HG02981 (cell line): Measurements from ENCODE around the gene FGFR2.
"Not testable (repeated sequence)": the region's sequence is repeated elsewhere in the genome, so short reads cannot be mapped to it uniquely, and the experiment has no call there.

ENCODE experiments used
- ATAC-seq: cut with Tn5 transposase; IDR thresholded peaks from one replicate; pipeline ENCODE4 v1.9.1; 2021; ENCODE audit warnings: mild to moderate bottlenecking, moderate library complexity; ENCODE audit not compliant: unreplicated experiment

FGFR2 gene

DNA sequence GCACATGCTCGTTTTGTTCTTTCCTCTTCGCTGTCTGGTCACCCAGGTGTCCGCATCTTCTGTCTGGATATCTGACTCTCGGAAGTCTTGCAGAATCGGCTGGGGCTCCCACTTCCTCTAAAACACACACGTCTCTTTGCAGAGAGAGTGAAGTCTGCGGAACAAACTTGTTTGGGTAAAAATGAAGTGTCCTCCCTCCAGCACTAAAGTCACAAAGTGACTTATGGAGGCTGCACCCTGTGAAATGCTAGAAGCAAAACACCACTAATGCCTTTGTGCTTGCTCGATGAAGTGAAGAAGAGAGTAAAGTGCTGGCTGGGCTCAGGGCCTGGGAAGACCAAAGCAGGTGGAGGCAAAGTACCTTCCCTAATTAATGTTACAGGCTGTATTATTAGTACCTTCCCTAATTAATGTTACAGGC, 71.4 kb downstream of the FGFR2 start:
- no peak for ATAC-seq

DNA sequence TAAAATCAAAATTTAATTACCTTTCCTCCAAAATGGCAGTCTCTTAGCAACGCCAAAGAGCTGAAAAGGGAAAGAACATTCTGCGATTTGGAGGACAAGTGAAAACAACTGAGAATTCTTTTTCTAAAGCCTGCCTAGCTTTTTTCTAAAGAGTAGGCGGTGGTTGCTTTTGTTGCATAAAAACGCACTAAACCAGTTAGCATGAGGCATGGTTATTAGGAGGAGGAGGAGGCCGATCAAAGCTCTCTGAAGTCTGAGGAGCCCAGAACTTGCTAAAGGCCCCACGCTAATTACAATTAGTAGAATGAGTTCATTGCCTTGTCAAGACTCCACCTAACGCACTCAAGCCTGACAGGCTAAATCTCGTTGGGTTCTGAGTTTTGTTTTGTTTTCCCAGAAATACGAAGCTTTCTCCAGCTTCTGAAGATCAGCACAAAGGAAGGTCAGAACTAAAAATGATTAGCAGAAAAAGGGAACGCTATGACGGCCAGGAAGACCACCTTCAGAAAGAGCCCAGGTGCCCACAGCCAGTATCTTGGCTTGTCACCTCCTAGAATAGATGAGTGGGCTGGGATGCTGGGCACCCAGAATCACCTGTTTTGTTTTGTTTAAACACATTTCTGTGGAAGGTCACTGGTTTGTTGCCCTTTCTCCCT, 72.0 kb downstream of the FGFR2 start:
- no peak for ATAC-seq

DNA sequence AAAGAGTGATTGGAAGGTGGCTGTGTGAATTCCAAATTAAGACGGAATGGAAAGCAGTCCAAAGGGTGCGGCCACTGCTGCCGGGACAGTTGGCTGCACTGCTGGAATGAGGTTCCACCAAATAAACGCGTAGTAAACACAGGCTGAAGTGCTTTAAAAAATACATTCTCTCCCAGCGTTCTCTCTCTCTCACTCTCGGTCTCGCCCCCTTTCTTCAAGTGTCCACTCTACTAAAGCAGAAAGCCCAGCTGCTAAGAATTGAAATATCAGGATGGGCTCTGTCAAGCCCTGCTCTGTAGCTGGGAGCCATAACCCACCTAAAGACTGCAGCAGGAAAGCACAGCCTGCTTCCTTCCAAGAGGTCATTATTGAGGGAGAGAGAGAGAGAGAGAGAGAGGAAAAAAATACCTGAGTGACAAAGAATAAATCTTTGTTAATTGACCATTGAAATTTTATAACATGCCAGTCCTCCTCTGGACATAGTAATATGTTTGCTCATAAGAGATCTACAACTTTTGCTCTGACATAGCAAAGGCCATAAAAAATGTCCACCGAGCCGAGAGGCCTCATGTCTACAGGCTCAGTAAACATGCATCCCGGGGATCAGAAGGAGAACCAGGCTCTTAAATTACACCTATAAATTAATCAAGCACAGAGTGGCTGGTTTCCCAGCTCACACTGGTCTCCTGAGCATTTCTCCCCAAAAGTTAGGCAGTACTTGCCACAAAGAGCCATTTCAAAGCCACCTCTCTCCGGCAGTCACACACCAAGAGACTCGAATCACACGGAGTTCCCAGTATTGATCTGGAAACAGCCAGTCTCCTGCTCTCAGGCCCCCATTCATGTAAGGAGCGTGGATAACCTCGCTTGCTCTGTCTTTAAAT, 72.8 kb downstream of the FGFR2 start:
- no peak for ATAC-seq

DNA sequence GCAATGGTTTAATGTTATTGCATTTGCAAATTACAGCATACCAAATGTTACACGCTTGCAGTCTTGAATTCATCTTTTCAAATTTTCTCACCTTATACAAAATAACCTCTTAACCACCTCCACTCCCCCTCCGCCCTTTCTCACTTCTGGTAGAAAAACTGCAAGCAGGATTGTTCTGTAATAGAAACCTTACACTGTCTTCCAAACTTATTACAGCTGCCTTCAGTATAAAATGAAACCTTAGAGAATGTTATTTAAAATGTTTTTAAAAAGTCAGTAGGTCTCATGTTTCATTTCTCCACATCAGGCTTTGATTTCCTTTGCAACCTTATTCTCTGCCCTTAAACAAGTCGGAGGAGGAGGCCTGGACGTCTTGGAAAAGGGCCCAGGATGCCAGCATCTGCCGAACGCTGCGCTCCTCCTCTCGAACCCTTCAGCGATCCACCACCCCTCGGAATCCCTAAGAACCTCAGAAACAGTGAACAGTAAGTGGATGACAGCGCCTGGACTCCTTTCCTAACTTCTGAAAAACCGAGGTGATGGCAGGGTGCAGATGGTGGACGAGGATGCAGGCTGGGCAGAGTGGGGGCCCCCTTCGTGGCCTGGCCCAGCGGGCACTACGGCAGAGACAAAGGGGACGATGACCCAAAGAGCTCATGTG, 74.0 kb downstream of the FGFR2 start:
- ATAC-seq, result no peak

DNA sequence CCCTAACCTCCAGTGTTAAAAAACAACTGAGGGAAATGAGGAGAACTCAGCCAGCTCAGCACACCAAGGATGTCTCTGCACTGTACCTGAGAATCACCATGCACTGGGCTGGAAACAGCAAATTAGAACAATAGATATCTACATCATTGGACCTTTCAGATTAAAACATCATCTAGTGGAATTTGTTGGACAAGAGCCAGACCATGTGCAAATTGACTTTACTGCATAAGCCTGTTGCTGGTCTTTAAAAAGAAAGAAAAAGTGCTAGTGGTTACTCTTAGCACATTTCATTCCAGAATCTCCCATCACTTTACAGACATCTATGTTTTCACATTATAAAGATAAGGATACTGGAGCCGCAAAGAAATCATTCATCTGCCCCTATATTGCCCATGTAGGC, 75.4 kb downstream of the FGFR2 start:
- no peak for ATAC-seq

DNA sequence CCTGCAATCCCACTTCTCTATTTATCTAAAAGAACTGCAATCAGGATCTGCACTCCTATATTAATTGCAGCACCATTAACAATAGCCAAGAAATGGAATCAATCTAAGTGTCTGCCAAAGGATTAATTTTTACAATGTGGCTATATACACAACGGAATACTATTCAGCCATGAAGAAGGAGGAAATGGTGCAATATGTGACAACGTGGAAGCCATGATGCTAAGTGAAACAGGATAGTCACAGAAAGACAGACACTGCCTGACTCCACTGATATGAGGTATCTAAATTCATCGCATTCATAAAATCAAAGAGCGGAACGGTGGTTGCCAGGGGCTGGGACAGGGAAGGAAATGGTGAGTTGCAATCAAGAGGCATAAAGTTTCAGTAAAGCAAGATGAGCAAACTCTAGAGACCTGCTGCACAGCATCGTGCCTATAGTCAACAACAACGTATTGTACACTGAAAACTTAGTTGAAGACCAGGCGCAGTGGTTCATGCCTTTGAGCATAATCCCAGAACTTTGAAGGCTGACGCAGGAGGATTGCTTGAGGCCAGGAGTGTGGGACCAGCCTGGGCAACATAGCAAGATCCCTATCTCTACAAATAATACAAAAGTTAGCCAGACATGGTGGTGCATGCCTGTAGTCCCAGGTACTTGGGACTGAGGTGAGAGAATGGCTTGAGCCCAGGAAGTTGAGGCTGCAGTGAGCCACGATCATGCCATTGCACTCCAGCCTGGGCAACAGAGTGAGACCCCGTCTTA, 76.3 kb downstream of the FGFR2 start:
- ATAC-seq, result no peak

DNA sequence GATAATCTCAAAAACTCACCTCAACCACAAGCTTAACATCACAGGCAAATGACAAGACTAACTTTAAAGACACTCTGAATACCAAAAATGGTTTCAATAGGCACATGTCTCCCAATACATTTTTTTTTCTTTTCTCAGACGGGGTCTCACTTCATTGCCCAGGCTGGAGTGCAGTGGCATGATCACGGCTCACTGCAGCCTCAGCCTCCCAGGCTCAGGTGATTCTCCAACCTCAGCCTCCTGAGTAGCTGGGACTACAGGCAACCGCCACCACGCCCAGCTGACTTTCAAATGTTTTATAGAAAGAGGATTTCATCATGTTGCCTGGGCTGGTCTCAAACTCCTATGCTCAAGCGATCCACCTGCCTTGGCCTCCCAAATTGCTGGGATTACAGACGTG, 77.7 kb downstream of the FGFR2 start:
- not testable (repeated sequence) for ATAC-seq

DNA sequence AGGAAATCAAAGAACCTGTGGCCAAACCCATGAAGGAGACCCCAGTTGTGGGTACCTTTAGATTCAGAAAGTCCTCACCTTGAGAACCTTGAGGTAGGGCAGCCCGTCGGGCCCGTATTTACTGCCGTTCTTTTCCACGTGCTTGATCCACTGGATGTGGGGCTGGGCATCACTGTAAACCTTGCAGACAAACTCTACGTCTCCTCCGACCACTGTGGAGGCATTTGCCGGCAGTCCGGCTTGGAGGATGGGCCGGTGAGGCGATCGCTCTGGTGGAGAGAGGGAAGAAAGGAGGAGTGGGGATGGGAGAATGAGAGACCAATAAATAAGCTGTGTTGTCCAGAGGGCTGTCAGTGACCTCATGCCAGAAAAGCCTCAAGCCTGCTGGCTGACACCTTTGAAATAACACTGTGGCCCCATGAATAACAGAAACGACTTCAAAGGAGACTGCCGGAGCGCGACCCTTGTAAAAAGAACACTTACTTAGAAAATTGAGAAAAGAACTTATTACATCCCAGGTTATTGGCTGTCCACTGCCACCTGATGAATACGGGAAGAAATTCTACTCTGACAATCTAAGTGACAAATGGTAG, 78.2 kb downstream of the FGFR2 start:
- no peak for ATAC-seq

DNA sequence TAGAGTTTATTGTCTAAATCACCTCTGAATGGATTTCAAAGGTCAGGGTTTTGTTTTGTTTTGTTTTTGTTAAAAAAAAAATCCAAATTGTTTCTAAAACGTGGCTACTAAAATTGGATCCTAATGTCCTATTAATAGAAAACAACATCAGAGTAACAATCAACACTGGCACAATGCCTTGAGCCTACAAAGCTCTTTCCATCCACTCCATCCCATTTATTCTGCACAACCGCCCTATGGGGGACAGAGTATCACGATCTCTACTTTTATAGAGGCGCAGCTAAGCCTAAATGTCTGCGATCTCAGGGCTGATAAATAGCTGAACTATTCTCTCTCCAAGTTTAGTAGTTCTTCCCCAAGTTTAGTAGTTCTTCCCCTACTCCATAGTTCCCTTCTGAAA, 78.8 kb downstream of the FGFR2 start:
- no peak for ATAC-seq

DNA sequence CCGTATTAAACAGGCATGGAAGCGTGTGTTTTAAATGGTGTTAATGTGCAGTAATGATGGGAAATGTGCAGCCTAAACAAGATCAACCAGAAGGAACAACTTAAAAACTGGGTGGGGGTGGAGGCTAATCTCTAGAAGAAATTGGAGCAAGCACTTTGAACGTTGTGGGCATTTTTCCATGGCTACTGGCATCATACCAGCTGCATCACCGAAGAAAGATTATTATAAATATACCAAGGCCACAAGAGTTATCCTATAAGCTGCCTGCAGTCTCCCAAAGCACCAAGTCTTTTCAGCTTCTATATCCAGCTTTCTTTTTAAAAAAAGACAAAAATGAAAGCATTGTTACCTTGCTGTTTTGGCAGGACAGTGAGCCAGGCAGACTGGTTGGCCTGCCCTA, 79.9 kb downstream of the FGFR2 start:
- ATAC-seq, result no peak

DNA sequence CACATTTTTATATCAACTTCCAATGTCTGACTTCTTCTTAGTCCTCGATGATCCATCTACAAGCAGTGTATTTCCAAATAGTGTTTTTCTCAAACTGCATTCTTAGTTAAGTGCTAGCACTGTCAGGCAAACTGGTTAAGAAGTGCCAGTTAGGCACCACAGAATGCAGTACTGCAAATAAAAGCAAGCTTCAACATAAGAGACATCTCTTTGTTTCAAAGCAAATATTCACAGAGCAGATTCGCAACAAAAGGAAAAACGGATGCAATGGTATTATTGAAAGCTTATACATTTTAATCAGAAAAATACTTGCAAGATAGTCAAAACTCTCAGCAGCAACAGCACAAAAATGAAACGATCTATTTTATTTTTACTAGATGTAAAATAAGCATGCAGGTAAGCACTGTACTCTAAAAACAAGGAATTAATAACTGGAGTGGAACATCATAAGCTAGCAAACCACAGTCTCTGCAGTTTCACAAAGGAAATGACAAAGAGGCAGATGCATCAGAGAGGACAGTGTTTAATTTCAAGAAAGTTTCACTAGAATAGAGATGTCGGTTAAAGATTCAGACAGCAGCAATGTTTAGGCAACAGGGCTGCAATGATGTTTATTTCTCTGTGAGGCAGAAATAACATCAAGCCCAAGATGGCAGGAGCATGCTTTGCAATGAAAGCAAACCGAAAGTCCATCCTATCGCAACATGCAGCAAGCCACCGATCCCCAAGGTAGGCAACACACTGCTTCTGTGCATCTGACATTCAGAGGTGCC, 82.0 kb downstream of the FGFR2 start:
- peak; percentile 93 for ATAC-seq

DNA sequence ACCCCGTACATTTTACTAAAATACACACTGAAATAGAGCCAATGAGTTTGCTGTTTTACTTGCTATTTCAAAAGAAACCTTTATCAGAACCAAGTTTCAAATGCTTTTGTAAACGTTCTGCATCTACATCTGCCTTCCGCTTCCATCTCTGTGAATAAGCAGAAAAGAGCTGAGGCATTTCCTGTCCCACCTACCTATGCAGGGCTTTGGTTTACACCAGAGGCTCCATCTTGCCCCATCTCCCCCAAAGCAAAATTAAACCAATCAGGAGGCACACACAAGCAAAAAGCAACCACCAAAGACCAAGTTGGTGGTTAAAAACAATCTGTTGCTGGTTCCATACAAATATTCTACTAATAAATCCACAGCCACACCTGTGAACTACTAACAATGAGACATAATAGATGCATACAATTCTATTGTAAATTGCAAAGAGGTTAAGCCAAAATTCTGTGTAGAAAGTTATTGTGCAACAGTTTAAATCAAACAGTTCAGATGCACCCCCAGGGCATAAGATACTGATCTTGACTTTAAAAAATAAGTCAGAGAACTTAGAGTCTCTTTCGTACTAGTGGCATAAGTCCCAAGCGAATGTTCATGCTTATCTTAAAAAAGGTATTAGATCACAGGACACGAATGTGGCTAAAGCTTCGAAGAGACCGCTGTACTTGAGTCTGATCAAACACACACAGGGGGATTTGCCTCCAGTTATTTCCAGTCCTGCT, 83.9 kb downstream of the FGFR2 start:
- ATAC-seq, result no peak

DNA sequence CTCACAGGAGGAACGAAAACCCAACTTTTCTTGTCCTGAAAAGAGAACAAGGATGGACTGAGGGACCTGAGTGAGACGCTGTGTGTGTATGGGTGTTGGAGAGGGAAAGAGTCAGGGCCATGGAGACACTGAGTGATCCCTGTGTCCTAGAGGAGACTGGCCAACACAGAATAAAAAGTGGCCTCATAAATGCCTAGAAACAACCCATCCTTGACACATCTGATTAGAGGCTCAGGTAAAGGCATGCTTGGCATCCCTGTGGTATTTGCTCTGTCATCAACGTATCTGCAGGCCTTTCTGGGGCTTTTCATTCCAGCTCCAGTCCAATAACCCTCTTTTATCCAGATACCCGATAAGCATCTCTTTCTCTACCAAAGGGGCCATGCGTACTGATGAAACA, 86.3 kb downstream of the FGFR2 start:
- no peak for ATAC-seq

DNA sequence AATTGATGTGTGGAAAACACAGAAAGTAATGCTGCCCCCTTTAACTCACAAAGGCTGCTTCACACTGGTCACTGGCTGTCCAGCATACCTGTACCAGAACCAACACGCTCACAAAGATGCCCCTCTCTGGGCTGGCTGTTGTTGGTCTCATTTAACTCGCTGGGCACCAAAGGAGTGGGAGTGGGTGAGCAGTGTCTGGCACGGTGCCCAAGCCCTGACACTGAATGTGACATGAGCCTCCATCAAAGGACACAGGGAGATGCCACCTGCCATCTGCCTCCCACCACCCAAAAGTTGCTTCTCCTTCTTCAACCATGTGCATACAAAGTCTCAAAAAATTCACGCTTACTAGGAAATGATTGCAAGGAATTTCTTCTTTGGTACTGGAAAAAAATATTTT, 86.8 kb downstream of the FGFR2 start:
- ATAC-seq, result no peak

DNA sequence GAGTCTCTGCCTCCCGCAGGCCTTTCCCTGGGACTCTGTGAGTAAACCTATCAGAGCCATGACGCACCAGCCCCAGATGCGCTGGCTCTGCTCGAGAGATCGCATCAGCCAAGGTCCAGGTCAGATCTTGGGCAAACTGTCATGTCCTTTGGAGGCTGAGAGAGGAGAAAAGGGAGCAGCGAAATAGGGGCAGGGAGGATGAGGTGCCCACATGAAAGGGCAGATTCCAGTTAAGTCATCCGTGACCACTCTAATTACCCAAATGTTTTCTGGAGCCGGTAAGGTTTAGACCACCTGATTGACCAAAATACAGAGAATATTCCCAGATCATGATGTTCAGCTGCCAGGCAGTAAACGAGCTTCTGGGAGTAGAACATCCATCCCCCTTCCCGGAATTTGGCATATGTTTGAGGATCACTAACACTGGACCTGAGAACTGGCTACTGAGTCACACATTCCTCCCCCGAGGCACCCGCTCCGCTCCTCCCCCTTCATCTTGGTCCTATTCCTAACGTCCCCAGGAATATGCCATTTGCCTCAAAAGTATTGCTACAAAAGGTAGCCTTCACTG, 88.0 kb downstream of the FGFR2 start:
- ATAC-seq, result no peak

DNA sequence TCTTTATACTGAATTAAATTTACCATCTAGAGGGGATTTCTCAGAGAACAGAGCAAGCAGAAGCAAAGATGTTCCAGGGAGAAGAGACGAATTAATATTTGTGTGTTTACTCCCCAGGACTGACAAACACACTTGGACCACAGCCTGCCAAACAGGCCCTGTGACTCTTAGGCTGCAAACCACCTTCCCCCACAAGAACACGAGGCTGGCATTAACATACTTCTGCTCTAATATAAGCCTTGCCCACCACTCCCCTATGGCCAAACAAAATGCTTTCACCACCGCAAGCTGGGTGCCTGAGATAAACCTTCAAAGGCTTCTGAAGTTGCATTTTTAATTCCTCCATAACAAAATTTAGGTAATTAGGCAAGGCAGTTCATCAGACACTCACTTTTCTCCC, 88.4 kb downstream of the FGFR2 start:
- ATAC-seq, result no peak

DNA sequence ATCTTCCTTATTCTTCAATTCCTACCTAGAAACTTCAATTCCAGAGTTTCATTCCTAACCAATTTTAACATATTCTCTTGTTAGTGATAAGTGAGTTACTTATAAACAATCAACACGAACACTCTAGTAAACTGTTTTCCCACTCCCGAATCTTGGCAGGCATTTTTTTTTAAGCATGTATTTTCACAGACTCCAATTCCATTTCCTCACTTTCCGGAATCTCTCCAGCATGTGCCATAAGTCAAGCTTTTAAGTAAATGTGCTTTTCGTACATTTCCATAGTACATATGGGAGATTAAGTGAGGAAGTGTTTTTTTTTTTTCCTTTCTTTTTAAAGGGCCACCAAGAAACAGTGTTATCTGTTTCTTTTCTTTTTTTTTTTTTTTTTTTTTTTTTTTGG, 89.1 kb downstream of the FGFR2 start:
- ATAC-seq, result no peak

DNA sequence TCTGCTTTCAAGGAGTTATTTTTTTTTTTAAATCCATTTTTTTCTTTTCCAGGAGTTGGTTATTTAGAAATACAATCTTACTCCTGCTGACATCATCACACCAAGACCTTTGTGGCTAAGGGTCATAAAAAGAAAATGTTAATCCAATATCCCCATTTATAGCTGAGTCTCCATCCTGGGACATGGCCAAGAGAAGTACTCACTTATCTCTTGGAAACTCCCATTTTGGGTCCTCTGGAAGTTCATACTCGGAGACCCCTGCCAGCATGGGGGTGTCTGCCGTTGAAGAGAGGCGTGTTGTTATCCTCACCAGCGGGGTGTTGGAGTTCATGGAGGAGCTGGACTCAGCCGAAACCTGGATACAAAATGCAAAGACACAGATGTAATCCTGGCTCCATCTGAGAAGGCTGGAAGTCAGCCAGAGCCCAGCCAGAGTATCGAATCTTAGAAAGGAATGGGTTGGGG, 94.6 kb downstream of the FGFR2 start:
- ATAC-seq, result no peak

DNA sequence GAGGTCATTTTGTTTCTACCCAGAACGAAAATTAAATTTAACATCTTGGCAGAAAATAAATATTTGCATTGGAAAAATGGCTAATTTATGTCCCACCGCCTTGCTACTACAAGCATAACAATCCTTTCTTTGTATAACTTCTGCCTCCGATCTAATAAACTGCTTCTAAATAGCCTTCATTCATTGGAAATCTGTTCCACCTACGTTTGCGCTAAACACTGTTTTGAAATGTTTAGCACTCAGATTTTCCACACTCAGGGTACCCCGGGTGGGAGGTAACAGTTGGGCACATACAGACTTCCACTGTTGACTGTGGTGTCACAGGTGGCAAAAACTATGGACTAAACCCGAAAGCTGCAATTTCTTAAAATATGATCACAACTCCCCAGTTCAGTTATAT, 96.4 kb downstream of the FGFR2 start:
- no peak for ATAC-seq
